PC-3 (cell line): Measurements from ENCODE around the gene LIF. TPM values are rescaled to one million over a fixed set of nuclear protein-coding genes. Genes with fewer than 3 reads are reported as not detected.

Source experiments
- ATAC-seq: fragments of 200-7000 bp; cut with Tn5 transposase; 2 replicates; pipeline ENCODE4 v1.9.1; 2020; ENCODE audit warnings: mild to moderate bottlenecking, moderate library complexity
- BruUV-seq: library from RNA; stranded (reverse); fragments of 400-500 nt; replicated peaks from 2 replicates; lab custom pipeline; 2021; lab: Mats Ljungman, UMichigan
- CTCF ChIA-PET: fragments of 300-600 bp; sonication (Branson Sonifier 250); formaldehyde crosslinking; loops from one replicate; lab custom pipeline; 2022; ENCODE audit warnings: antibody characterized with exemption; lab: Charles Lee
- POLR2A ChIA-PET: fragments of 300-600 bp; sonication (Branson Sonifier 250); formaldehyde crosslinking; loops from one replicate; lab custom pipeline; 2022; ENCODE audit warnings: antibody characterized with exemption; ENCODE audit not compliant: unreplicated experiment; lab: Charles Lee
- DNase-seq: peaks from one replicate; pipeline ENCODE4 v3.0.0-alpha.2; 2015
- H2AFZ ChIP-seq: fragments of 300-600 bp; sonication (generic); 2 replicates; pipeline ENCODE4 v1.6.0; 2016; ENCODE audit warnings: antibody characterized with exemption, low read length
- H3F3A ChIP-seq: fragments of 300-600 bp; sonication (generic); one replicate; pipeline ENCODE4 v1.6.0; 2017; ENCODE audit warnings: antibody characterized with exemption, low read length, control low read depth, mild to moderate bottlenecking; ENCODE audit not compliant: unreplicated experiment
- H3K27ac ChIP-seq: fragments of 300-600 bp; sonication (generic); 2 replicates; pipeline ENCODE4 v1.5.1; 2016; ENCODE audit warnings: mild to moderate bottlenecking, low read length
- H3K27me3 ChIP-seq: fragments of 300-600 bp; sonication (generic); 2 replicates; pipeline ENCODE4 v1.6.1; 2016; ENCODE audit warnings: low read length, mixed read lengths
- H3K36me3 ChIP-seq: fragments of 300-600 bp; sonication (generic); 2 replicates; pipeline ENCODE4 v1.6.1; 2016; ENCODE audit warnings: low read depth, mixed run types, low read length, mixed read lengths
- H3K4me1 ChIP-seq: fragments of 300-600 bp; sonication (generic); 2 replicates; pipeline ENCODE4 v1.5.1; 2016; ENCODE audit warnings: low read length; ENCODE audit not compliant: insufficient read depth
- H3K4me2 ChIP-seq: fragments of 300-600 bp; sonication (generic); 2 replicates; pipeline ENCODE4 v1.6.0; 2016; ENCODE audit warnings: low read length
- H3K4me3 ChIP-seq: fragments of 300-600 bp; sonication (generic); 2 replicates; pipeline ENCODE4 v1.5.1; 2016; ENCODE audit warnings: mild to moderate bottlenecking, low read length, mixed read lengths
- H3K79me2 ChIP-seq: fragments of 300-600 bp; sonication (generic); 2 replicates; pipeline ENCODE4 v1.6.1; 2017; ENCODE audit warnings: low read length, mixed read lengths
- H3K9ac ChIP-seq: fragments of 300-600 bp; sonication (generic); 2 replicates; pipeline ENCODE4 v1.6.0; 2016; ENCODE audit warnings: mild to moderate bottlenecking, low read length
- H3K9me2 ChIP-seq: fragments of 300-600 bp; sonication (generic); replicated peaks from 2 replicates; pipeline ENCODE4 v1.6.1; 2016; ENCODE audit warnings: mixed run types, low read length, mixed read lengths
- H3K9me3 ChIP-seq: fragments of 300-600 bp; sonication (generic); 2 replicates; pipeline ENCODE4 v1.6.1; 2016; ENCODE audit warnings: low read length, mixed read lengths
- H4K20me1 ChIP-seq: fragments of 300-600 bp; sonication (generic); 2 replicates; pipeline ENCODE4 v1.6.1; 2016; ENCODE audit warnings: low read length, mixed read lengths
- CTCF ChIP-seq: fragments of 300-600 bp; sonication (generic); conservative IDR thresholded peaks from 2 replicates; pipeline ENCODE4 v1.5.1; 2017; ENCODE audit warnings: antibody characterized with exemption, low read depth, mild to moderate bottlenecking, low read length
- EZH2 ChIP-seq: fragments of 300-600 bp; sonication (generic); IDR thresholded peaks from one replicate; pipeline ENCODE4 v1.6.1; 2017; ENCODE audit warnings: antibody characterized with exemption, mild to moderate bottlenecking, low read length; ENCODE audit not compliant: unreplicated experiment
- EZH2phosphoT487 ChIP-seq: fragments of 300-600 bp; sonication (generic); IDR thresholded peaks from 2 replicates; pipeline ENCODE4 v1.6.1; 2018; ENCODE audit warnings: mild to moderate bottlenecking, antibody characterized with exemption, low read length, borderline replicate concordance
- intact Hi-C: fragments of 100-400 bp; cut with micrococcal nuclease; formaldehyde crosslinking; loops from 2 replicates; pipeline ENCODE4 v1.9.0; 2023
- total RNA-seq: library from RNA; depleted of rRNA; stranded (reverse); fragments of >200 nt; gene quantifications from 2 replicates; pipeline ENCODE4 v1.2.3, GENCODE V29; 2014

LIF gene
- total RNA-seq, 1 experiment from 2014 or later: 64.1 TPM

GRCh38 chr22:30214703-30215407, 31.7 kb downstream of the LIF start:
- DNase-seq (no peak), ATAC-seq (no peak)
- no peak for TF ChIP-seq EZH2phosphoT487
- no peak for TF ChIP-seq EZH2
- no peak for TF ChIP-seq CTCF
- Histone ChIP-seq H3K9me2 (no peaks in the 10 kb centered on the region), H3K9ac (no peak overlapping the region; the same call in 1 of the 2 replicates), H3K27me3 (no peaks in the 10 kb centered on the region), H3K9me3 (no peaks in the 10 kb centered on the region), H3F3A (peaks cover 11% of the 10 kb centered on the region), H3K27ac (peak overlapping the region; percentile 100), H4K20me1 (no peaks in the 10 kb centered on the region), H3K4me2 (no peak overlapping the region), H3K79me2 (no peaks in the 10 kb centered on the region), H3K36me3 (no peaks in the 10 kb centered on the region), H2AFZ (no peak overlapping the region), H3K4me1 (peaks cover 44% of the 10 kb centered on the region), H3K4me3 (no peak overlapping the region)
- BruUV-seq: no TSS peak
- ChIA-PET POLR2A (no interaction called here), CTCF (no interaction called here)
- intact Hi-C loops: no loop called here

GRCh38 chr22:30212996-30213441, 33.5 kb downstream of the LIF start:
- POLR2A ChIA-PET: interaction anchor here (0.5 to 1.2 kb wide), 5 partner anchors 10 to 30 kb away, joined by 3 to 14 read pairs (median 5); no protein-coding TSS in a partner anchor
- DNase-seq: peak; percentile 66

More at GRCh38 chr22:30212996-30213441, 33.5 kb downstream of the LIF start:
- Histone ChIP-seq H2AFZ (no peak overlapping the region), H3K9ac (peak overlapping the region; percentile 96), H3K4me1 (peaks cover 62% of the 10 kb centered on the region), H3K9me3 (no peaks in the 10 kb centered on the region), H3K79me2 (0 out of 2 replicates have a peak, but pooled peaks cover 5% of the 10 kb centered on the region), H4K20me1 (no peaks in the 10 kb centered on the region), H3K36me3 (no peaks in the 10 kb centered on the region), H3K4me2 (peak overlapping the region; percentile 52), H3K9me2 (no peaks in the 10 kb centered on the region), H3F3A (peaks cover 11% of the 10 kb centered on the region), H3K27ac (peak overlapping the region; percentile 100), H3K4me3 (no peak overlapping the region), H3K27me3 (no peaks in the 10 kb centered on the region)
- ATAC-seq: no peak; the same call in 1 of the 2 replicates
- no TSS peak for BruUV-seq
- intact Hi-C loops: loop anchor here (2.0 kb wide), 1 partner anchor 16 kb away; no protein-coding TSS in a partner anchor
- CTCF ChIA-PET: interaction anchor here (0.7 kb wide), 2 partner anchors 27 to 105 kb away, joined by 3 read pairs; no protein-coding TSS in a partner anchor
- TF ChIP-seq CTCF (no peak), EZH2 (no peak), EZH2phosphoT487 (no peak)
